GM08714 (cell line): ENCODE measurements around the gene VCL.

Experiments
- H3K4me3 ChIP-seq: fragments of 200-500 bp; sonication (Bioruptor generic); 2 replicates; pipeline ENCODE4 v1.5.1; 2014; ENCODE audit warnings: mild to moderate bottlenecking, low read length, inconsistent platforms
- ZNF274 ChIP-seq: IDR thresholded peaks from 2 replicates; pipeline ENCODE4 v1.6.1; 2012; ENCODE audit warnings: mild to moderate bottlenecking, low read depth, low read length

VCL gene

DNA sequence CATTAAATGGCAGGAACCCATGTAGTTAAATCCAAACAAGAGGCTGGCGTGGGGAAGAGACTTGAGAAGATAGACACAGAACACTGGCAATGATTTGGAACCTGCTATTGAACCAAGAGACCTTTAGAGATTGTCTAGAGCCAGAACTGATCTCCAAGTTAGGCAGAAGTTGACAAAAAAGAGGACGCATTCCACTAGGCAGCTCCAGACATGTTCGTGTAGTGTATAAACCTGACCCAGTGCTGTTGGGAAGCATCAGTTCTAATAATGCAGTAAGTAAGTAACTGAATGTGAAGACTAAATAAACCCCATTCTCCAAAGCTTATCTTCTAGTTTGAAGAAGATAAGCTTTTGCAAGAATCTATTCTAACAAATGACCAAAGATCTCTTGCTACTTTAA, 101.9 kb downstream of the VCL start:
- TF ChIP-seq ZNF274 = no peak
- H3K4me3 ChIP-seq = no peak overlapping the region

DNA sequence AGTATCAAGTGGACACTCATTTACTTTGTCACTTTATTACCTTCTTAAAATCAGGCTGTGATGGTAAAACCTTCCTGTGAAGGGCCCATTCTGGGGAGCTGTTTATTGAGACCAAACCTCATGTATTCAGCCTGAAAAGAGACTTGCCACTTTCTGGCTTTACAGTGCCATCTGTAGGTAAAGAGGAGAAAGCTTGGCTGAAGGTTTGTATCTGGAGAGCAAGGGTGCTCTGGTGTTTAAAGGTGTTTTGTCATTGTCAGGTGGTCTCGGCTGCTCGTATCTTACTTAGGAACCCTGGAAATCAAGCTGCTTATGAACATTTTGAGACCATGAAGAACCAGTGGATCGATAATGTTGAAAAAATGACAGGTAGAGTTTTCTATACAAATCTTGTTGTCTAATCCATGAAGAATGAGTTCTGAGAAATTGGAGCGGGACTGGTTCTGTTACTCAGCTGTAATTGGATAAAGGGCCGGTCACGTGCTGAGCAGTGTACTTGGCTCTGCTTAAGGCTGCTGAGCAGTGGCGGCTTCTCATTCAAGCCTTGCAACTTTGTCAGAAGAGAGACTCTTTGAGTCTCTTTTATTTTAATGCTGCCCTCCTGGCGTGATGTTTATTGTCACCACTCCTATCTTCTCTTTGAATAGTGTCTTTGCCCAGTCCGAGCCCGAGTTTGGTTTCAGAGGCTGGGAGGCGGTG, 105.8 kb downstream of the VCL start:
- H3K4me3 ChIP-seq = no peak overlapping the region
- no peak for TF ChIP-seq ZNF274

DNA sequence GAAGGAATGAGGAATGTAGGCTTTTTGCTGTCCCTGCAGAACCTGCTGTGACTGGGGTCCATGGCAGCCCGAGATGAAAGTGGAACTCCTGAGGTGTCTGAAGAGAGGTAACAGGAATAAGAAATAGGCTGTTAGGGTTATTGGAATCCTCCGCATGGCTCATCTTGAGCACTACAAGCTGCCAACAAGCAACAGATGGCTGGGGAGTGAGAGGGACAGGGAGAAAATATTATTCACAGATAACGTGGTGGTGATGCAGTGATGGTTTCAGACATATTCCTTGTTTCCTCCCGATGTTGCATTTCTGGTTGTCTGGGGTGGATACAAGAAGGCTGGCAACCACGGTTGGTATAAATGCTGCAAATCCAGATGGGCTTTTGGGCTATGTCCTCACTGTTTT, 106.6 kb downstream of the VCL start:
- TF ChIP-seq ZNF274 = no peak
- H3K4me3 ChIP-seq = no peak overlapping the region

DNA sequence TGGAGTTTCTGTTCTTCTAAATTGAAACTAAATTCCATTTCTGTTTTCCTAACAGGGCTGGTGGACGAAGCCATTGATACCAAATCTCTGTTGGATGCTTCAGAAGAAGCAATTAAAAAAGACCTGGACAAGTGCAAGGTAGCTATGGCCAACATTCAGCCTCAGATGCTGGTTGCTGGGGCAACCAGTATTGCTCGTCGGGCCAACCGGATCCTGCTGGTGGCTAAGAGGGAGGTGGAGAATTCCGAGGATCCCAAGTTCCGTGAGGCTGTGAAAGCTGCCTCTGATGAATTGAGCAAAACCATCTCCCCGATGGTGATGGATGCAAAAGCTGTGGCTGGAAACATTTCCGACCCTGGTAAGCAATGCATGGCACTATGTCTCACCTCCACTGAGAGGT, 107.1 kb downstream of the VCL start:
- no peak for TF ChIP-seq ZNF274
- no peak overlapping the region for H3K4me3 ChIP-seq

DNA sequence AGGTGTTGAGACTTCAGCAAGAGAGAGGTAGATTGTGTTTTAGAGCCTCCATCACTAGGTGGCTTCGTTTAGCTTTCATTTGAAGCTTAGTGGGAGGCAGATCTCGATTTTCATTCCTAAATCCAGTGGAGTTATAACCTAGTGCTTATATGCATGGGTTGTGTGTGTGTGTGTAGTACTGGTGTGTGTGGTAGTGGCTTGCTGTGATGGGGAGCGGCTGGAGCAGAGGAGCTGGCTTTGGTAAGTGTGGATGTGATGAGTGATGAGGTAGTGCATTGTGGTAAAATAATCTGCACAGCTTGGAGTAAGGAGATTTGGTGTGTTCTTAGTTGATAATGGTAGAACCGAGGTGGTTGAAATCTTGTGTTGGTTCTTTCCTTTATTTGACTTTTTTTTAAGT, 109.5 kb downstream of the VCL start:
- TF ChIP-seq ZNF274 = no peak
- no peak overlapping the region for H3K4me3 ChIP-seq

DNA sequence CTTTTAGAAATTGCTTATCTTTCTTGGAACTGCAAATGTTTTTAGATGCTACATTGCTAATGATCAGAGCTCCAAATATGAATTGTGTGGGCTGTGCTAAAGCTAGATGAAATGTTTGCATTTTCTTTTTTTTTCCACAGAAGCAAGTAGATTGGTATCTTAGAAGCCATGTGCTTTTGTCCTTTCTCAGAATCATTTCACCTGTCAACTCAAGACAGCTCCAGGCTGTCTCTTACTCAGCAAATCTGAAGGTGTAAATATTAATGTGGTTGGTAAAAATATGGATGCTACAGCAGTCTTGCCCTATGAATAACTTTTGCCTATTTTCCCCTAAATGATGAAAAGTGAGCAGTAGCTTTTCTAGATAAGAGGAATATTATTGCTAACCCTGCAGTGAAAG, 111.5 kb downstream of the VCL start:
- TF ChIP-seq ZNF274 = no peak
- no peak overlapping the region for H3K4me3 ChIP-seq

DNA sequence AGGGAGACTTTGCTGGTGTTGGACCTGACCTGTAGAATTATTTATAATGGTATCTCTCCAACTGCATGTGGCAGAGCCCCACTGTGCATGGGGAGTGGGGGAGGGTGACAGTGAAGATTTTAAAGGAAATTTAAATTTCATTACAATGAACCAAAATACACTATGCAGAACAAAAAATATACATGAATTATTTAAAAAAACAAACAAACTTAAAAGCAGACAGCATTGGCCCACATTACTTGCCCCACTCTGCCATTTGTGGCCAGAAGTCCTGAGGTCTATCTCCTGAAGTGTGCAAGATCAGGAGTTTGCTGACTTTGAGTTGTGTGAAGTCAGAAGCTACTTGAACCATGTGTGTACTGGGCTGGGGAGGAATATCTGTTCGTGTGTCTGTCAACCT, 112.2 kb downstream of the VCL start:
- no peak for TF ChIP-seq ZNF274

DNA sequence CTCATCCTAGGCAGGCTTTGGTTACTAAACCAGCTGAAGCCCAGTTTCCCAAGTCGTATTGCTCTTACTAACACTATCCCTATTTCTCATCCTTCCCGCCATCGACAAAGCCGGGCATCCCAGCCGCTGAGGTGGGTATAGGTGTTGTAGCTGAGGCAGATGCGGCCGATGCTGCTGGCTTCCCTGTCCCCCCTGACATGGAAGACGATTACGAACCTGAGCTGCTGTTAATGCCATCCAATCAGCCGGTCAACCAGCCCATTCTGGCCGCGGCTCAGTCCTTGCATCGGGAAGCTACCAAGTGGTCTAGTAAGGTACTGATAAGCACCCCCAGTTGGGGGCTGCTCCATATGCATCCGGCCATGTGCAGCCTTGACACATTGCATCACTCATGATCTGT, 113.9 kb downstream of the VCL start:
- no peak overlapping the region for H3K4me3 ChIP-seq
- no peak for TF ChIP-seq ZNF274

More for the DNA sequence above, 112.2 kb downstream of the VCL start:
- H3K4me3 ChIP-seq = no peak overlapping the region

DNA sequence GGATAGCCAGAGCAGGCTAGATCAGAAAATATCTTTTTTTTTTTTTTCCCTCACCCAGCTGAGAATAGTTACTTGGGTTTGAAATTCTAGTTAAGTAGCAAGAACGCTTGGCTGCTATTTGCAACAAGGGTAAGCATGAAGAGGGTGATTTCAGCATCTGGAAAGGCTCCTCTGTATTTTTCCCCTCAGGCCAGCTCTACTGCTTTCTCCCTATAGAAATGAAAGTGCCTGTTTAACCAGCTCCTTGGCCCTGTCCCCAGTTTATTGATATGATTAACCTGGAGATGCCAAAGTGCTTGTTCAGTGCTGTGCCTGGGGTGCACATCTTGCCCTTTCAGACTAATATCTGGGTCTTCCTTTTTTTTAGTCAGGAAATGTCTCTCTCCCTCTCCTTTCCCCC, 115.6 kb downstream of the VCL start:
- no peak for TF ChIP-seq ZNF274
- no peak overlapping the region for H3K4me3 ChIP-seq

DNA sequence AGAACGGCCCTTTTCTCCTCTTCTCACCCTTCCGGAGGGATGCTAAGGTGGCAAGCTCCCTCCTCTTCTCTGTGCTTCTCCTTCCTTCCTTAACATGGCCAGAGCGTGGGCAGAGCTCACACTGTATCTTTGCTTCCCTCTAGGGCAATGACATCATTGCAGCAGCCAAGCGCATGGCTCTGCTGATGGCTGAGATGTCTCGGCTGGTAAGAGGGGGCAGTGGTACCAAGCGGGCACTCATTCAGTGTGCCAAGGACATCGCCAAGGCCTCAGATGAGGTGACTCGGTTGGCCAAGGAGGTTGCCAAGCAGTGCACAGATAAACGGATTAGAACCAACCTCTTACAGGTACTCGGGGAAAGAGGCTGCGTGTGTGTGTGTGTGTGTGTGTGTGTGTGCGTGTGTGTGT, 116.1 kb downstream of the VCL start:
- H3K4me3 ChIP-seq = no peak overlapping the region
- no peak for TF ChIP-seq ZNF274

DNA sequence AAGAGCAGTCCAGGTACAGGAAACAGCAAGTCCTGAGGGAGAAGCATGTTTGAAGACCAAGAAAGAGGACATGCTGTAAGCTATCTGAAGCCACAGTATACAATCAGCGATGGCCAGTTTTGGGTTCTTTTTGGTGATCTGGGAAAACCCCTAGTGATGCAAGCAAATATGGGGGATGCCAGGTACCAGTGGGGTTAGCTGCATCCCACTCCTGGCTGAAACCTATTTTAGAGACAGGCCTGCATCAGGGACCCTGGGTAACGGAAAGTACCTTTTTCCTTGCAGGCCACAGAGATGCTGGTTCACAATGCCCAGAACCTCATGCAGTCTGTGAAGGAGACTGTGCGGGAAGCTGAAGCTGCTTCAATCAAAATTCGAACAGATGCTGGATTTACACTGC, 119.8 kb downstream of the VCL start:
- no peak for TF ChIP-seq ZNF274
- H3K4me3 ChIP-seq = no peak overlapping the region

DNA sequence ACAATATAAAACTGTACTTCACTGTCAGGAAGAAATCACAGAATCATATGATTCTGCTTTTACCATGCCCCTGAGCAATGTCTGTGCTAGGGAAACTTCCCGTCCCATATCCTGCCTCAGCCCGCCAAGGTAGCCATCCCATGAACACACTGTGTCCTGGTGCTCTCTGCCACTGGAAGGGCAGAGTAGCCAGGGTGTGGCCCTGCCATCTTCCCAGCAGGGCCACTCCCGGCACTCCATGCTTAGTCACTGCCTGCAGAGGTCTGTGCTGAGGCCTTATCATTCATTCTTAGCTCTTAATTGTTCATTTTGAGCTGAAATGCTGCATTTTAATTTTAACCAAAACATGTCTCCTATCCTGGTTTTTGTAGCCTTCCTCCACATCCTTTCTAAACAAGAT, 120.9 kb downstream of the VCL start:
- no peak overlapping the region for H3K4me3 ChIP-seq
- no peak for TF ChIP-seq ZNF274

DNA sequence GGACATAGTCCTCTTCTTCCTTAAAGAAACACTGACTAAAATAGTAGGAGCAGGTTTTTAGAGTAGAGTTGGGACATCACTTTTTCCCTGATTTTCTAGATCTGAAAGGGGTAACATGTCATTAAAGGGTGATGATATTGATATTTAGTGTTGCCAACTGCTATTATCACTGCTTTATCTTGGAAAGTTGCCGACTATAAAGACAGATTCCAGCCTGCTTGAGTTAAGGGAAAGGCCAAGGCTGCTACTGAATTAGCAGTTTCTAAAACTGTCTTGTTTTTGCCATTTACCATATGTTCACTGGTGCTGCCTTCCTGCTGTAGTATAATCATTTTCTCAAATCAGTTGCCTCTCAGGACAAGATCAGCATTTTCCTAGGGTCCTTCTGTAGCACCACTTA, 123.0 kb downstream of the VCL start:
- TF ChIP-seq ZNF274 = no peak
- H3K4me3 ChIP-seq = no peak overlapping the region

DNA sequence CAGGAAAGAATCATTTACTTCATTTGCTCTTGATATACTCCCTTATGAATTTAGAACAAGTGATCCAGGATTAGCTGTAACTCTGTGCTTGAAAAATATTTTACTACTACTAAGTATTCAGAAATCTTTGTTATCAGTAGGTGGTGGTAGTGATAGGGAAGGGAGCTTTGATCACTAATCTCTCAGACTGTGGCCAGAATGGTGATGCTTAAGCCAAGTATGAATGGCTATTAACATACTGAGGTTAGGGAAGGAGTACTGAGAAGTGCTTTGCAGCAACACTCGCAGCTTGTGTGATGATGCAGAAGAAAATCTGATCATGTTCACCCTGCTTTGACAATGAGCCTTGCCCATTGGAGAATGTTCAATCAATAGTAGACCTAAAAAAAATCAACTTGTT, 123.5 kb downstream of the VCL start:
- no peak overlapping the region for H3K4me3 ChIP-seq
- TF ChIP-seq ZNF274 = no peak

DNA sequence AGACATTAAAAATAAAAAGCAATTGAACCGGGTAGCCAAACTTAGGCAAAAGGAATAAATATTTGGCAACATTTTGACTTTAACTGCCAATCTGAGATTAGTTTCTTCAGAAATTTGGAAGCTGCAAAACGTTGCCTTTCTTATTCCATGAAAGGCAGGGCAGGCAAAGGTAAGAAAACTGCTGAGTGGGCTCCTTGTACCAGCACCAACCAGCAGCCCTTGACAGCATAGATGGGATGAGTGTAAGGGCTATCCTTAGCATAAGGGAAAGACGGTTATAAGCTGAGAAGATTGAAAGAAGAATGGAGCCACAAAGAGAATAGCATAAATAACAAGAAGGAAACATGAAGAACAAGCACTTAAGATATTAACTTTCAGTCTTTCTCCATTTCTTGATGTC, 124.1 kb downstream of the VCL start:
- H3K4me3 ChIP-seq = no peak overlapping the region
- no peak for TF ChIP-seq ZNF274

DNA sequence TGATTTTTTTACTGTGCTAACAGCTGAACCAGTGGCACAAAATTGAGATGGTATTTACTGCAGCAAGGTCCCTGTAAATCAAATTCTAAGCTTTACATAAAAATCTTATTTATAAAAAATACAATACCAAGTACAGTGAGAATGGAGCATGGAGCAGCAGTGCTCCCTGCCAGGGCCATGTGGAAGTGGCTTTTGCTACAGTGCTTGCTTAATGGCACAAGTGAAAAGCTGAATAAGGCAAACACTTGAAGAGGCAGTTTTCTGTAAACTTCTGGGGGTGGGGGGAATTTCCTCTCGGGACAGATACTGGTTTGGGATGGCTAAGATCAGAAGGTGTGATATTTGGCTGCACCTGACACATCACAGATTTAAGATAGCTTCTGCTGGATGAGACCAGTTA, 125.2 kb downstream of the VCL start:
- no peak for TF ChIP-seq ZNF274
- no peak overlapping the region for H3K4me3 ChIP-seq
